BLaER1 (cell line): ENCODE results near the gene TMPRSS9.

Experiments
- H3K27ac ChIP-seq: shearing (Covaris generic); formaldehyde crosslinking; 2 replicates; pipeline ENCODE4 v1.8.1; 2022
- H3K27me3 ChIP-seq: shearing (Covaris generic); formaldehyde crosslinking; 2 replicates; pipeline ENCODE4 v1.8.1; 2022
- H3K36me3 ChIP-seq: shearing (Covaris generic); formaldehyde crosslinking; 2 replicates; pipeline ENCODE4 v1.8.1; 2022
- H3K4me1 ChIP-seq: shearing (Covaris generic); formaldehyde crosslinking; 2 replicates; pipeline ENCODE4 v1.8.1; 2022
- H3K4me2 ChIP-seq: shearing (Covaris generic); formaldehyde crosslinking; 2 replicates; pipeline ENCODE4 v1.8.1; 2022
- H3K4me3 ChIP-seq: shearing (Covaris generic); formaldehyde crosslinking; 2 replicates; pipeline ENCODE4 v1.8.1; 2022
- H3K9ac ChIP-seq: shearing (Covaris generic); formaldehyde crosslinking; 2 replicates; pipeline ENCODE4 v1.8.1; 2022
- H3K9me3 ChIP-seq: shearing (Covaris generic); formaldehyde crosslinking; 2 replicates; pipeline ENCODE4 v1.8.1; 2022
- H4K20me1 ChIP-seq: shearing (Covaris generic); formaldehyde crosslinking; 2 replicates; pipeline ENCODE4 v1.8.1; 2022
- Cebpa-rat ChIP-seq: shearing (Covaris generic); IDR thresholded peaks from 2 replicates; pipeline ENCODE4 v1.8.1; 2022

Gene TMPRSS9

GRCh38 chr19:2320049-2320448 is 40.0 kb upstream of the TMPRSS9 start:
- peak overlapping the region; percentile 76 for H3K4me2 ChIP-seq
- H3K4me1 ChIP-seq: peaks cover 96% of the 10 kb centered on the region
- TF ChIP-seq Cebpa-rat: no peak
- H4K20me1 ChIP-seq: peaks cover 43% of the 10 kb centered on the region
- H3K9me3 ChIP-seq: peaks cover 4% of the 10 kb centered on the region; the same call in 1 of the 2 replicates
- H3K9ac ChIP-seq: no peak overlapping the region
- H3K36me3 ChIP-seq: peaks cover 31% of the 10 kb centered on the region
- H3K27ac ChIP-seq: peak overlapping the region; percentile 46; the same call in 1 of the 2 replicates
- H3K4me3 ChIP-seq: no peak overlapping the region
- H3K27me3 ChIP-seq: no peaks in the 10 kb centered on the region

- TF ChIP-seq Cebpa-rat: no peak
- Histone ChIP-seq H3K9ac (no peak overlapping the region), H3K4me1 (peaks cover 98% of the 10 kb centered on the region), H3K36me3 (peaks cover 36% of the 10 kb centered on the region), H3K9me3 (no peaks in the 10 kb centered on the region), H4K20me1 (peaks cover 52% of the 10 kb centered on the region), H3K4me3 (no peak overlapping the region), H3K27ac (no peak overlapping the region), H3K27me3 (no peaks in the 10 kb centered on the region), H3K4me2 (peak overlapping the region; percentile 97)
Observed at GRCh38 chr19:2320939-2321338, 39.1 kb upstream of the TMPRSS9 start.

- Histone ChIP-seq H3K27me3 (no peaks in the 10 kb centered on the region), H3K9me3 (no peaks in the 10 kb centered on the region), H3K4me3 (no peak overlapping the region; the same call in 1 of the 2 replicates), H3K4me1 (peaks cover 98% of the 10 kb centered on the region), H4K20me1 (peaks cover 54% of the 10 kb centered on the region), H3K9ac (no peak overlapping the region), H3K4me2 (peak overlapping the region; percentile 97), H3K36me3 (peaks cover 37% of the 10 kb centered on the region), H3K27ac (no peak overlapping the region)
- TF ChIP-seq Cebpa-rat: no peak
Observed at GRCh38 chr19:2321565-2322283, 38.3 kb upstream of the TMPRSS9 start.

GRCh38 chr19:2323707-2324106 is 36.4 kb upstream of the TMPRSS9 start:
- Histone ChIP-seq H3K9me3 (no peaks in the 10 kb centered on the region), H3K9ac (peak overlapping the region; percentile 75), H4K20me1 (peaks cover 62% of the 10 kb centered on the region), H3K4me1 (peaks cover 90% of the 10 kb centered on the region), H3K27me3 (no peaks in the 10 kb centered on the region), H3K4me2 (peak overlapping the region; percentile 97), H3K4me3 (peak overlapping the region; percentile 63), H3K27ac (peak overlapping the region; percentile 95), H3K36me3 (peaks cover 37% of the 10 kb centered on the region)
- TF ChIP-seq Cebpa-rat: no peak

GRCh38 chr19:2324220-2324948 is 35.7 kb upstream of the TMPRSS9 start:
- Histone ChIP-seq H3K36me3 (peaks cover 37% of the 10 kb centered on the region), H4K20me1 (peaks cover 62% of the 10 kb centered on the region), H3K27me3 (no peaks in the 10 kb centered on the region), H3K27ac (peak overlapping the region; percentile 95), H3K4me1 (peaks cover 86% of the 10 kb centered on the region), H3K4me2 (peak overlapping the region; percentile 97), H3K9ac (peak overlapping the region; percentile 75), H3K9me3 (no peaks in the 10 kb centered on the region), H3K4me3 (peak overlapping the region; percentile 63)
- TF ChIP-seq Cebpa-rat: no peak

GRCh38 chr19:2325281-2326046 is 34.6 kb upstream of the TMPRSS9 start:
- Histone ChIP-seq H3K9me3 (no peaks in the 10 kb centered on the region), H3K4me2 (peak overlapping the region; percentile 97), H4K20me1 (peaks cover 62% of the 10 kb centered on the region), H3K4me1 (peaks cover 86% of the 10 kb centered on the region), H3K9ac (peak overlapping the region; percentile 75), H3K27me3 (no peaks in the 10 kb centered on the region), H3K4me3 (peak overlapping the region; percentile 63), H3K36me3 (peaks cover 37% of the 10 kb centered on the region), H3K27ac (peak overlapping the region; percentile 95)
- no peak for TF ChIP-seq Cebpa-rat

- Histone ChIP-seq H3K4me2 (peak overlapping the region; percentile 97), H3K9ac (peak overlapping the region; percentile 91), H3K4me3 (peak overlapping the region; percentile 87), H3K27me3 (no peaks in the 10 kb centered on the region), H3K27ac (peak overlapping the region; percentile 95), H4K20me1 (peaks cover 54% of the 10 kb centered on the region), H3K36me3 (peaks cover 25% of the 10 kb centered on the region), H3K4me1 (peaks cover 87% of the 10 kb centered on the region), H3K9me3 (no peaks in the 10 kb centered on the region)
- no peak for TF ChIP-seq Cebpa-rat
Observed at GRCh38 chr19:2326699-2327360, 33.2 kb upstream of the TMPRSS9 start.

GRCh38 chr19:2327773-2328400 is 32.2 kb upstream of the TMPRSS9 start:
- H3K9ac ChIP-seq: peak overlapping the region; percentile 91

More at GRCh38 chr19:2327773-2328400, 32.2 kb upstream of the TMPRSS9 start:
- Histone ChIP-seq H3K9me3 (no peaks in the 10 kb centered on the region), H3K36me3 (peaks cover 15% of the 10 kb centered on the region), H3K4me1 (peaks cover 83% of the 10 kb centered on the region), H3K27ac (peak overlapping the region; percentile 95), H3K4me2 (peak overlapping the region; percentile 97), H3K27me3 (no peaks in the 10 kb centered on the region), H4K20me1 (peaks cover 50% of the 10 kb centered on the region), H3K4me3 (peak overlapping the region; percentile 87)
- no peak for TF ChIP-seq Cebpa-rat
